Upper lobe of left lung (tissue), 6 donors: ENCODE results near the gene DNMT3A. TPM values are rescaled to one million over a fixed set of nuclear protein-coding genes. Genes with fewer than 3 reads are reported as not detected.

Experiments used
- ATAC-seq, 2 donors: fragments of 200-7000 bp; cut with Tn5 transposase; one replicate each; pipeline ENCODE4 v1.9.1; 2022; ENCODE audit warnings: mild to moderate bottlenecking in 2 of 2, moderate library complexity in 2 of 2; ENCODE audit not compliant: low FRiP score in 2 of 2
- DNase-seq, 2 donors: peaks; one replicate each; pipeline ENCODE4 v3.0.0-alpha.2; 2019 to 2020
- H3K27ac ChIP-seq, 4 donors: fragments of 200-600 bp; sonication (generic); one replicate each; pipeline ENCODE4 v1.5.1; 2016 to 2019
- H3K27me3 ChIP-seq, 4 donors: fragments of 200-600 bp; sonication (generic); one replicate each; pipeline ENCODE4 v1.5.1; 2017 to 2019
- H3K36me3 ChIP-seq, 4 donors: fragments of 200-600 bp; sonication (generic); one replicate each; pipeline ENCODE4 v1.5.1; 2016 to 2019
- H3K4me1 ChIP-seq, 4 donors: fragments of 200-600 bp; sonication (generic); one replicate each; pipeline ENCODE4 v1.5.1; 2018 to 2019
- H3K4me3 ChIP-seq, 4 donors: fragments of 200-600 bp; sonication (generic); one replicate each; pipeline ENCODE4 v1.5.1; 2017 to 2019; ENCODE audit warnings: mild to moderate bottlenecking in 2 of 4, moderate library complexity in 1 of 4
- H3K9me3 ChIP-seq, 4 donors: fragments of 200-600 bp; sonication (generic); one replicate each; pipeline ENCODE4 v1.5.1; 2018 to 2019
- EP300 ChIP-seq, 4 donors: sonication (generic); formaldehyde crosslinking; IDR thresholded peaks; one replicate each; pipeline ENCODE4 v1.5.1; 2017; ENCODE audit warnings: antibody characterized with exemption in 4 of 4, control low read depth in 2 of 4
- POLR2A ChIP-seq, 4 donors: fragments of 450-650 bp; IDR thresholded peaks; one replicate each; pipeline ENCODE4 v1.5.1; 2016 to 2017; ENCODE audit warnings: antibody characterized with exemption in 4 of 4, mild to moderate bottlenecking in 2 of 4
- POLR2AphosphoS5 ChIP-seq, 2 donors: sonication (generic); formaldehyde crosslinking; IDR thresholded peaks; one replicate each; pipeline ENCODE4 v1.5.1; 2017; ENCODE audit warnings: antibody characterized with exemption in 2 of 2
- WGBS, 2 donors: methylation state at CpG; one replicate each; pipeline ENCODE4 v1.1.5; 2017 to 2018; 5-methylcytosine and 5-hydroxymethylcytosine counted together
- small RNA-seq, 4 donors: library from RNA; depleted of rRNA; stranded (forward); fragments of <200 nt; gene quantifications; one replicate each; pipeline ENCODE3, GENCODE V24; 2016
- total RNA-seq, 6 donors: library from RNA; depleted of rRNA in 4 of 6; stranded (reverse); fragments of >200 nt in 4 of 6; gene quantifications; one replicate each; pipeline versions ENCODE4 v1.1.0 to v1.2.1, GENCODE V29; 2016 to 2021
- TF ChIP-seq, protein P1 (sequence below), 6 experiments: fragments of 450-650 bp in 4 of 6; fragments of 200-600 bp in 2 of 6; sonication (generic) in 2 of 6; IDR thresholded peaks; one replicate each; pipeline ENCODE4 v1.5.1; 2016 to 2019; ENCODE audit warnings: antibody characterized with exemption in 6 of 6
- donor health status: DM: no; HTN: no; CAD: no; lungs with moderate emphysema.
- donor health status: DM: no; HTN: yes; CAD: no; lungs with severe emphysema.

Gene DNMT3A
- total RNA-seq, 6 donors from 2014 or later, result 7.8 to 49.2 (median 30.4) TPM

DNA sequence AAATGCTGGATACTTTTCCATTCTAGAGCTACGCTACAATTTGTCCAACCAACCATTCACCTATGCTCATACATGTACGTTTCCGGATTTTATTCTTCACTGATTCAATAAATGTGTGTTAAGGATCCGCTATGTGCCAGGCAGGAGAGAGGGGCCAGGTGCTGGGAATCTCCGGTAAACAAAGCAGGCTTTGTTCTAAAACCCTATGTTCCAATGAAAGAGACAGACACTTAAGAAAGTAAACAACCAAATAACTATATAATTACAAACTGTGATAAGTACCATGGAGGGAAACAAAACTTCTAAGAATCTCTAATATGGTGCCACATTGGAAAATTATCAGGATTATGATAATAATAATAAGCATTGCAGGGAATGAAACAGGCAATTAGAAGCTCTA, 151.2 kb downstream of the DNMT3A start:
- Histone ChIP-seq H3K4me1 (no peaks in the 10 kb centered on the region), H3K27me3 (no peaks in the 10 kb centered on the region), H3K36me3 (no peaks in the 10 kb centered on the region), H3K9me3 (no peaks in the 10 kb centered on the region), H3K4me3 (no peak overlapping the region), H3K27ac (no peak overlapping the region)
- DNase-seq, result no peak
- no peak for ATAC-seq
- TF ChIP-seq POLR2AphosphoS5 (IDR thresholded peaks at IDR 0.05) (no peak), POLR2A (IDR thresholded peaks at IDR 0.05) (no peak), EP300 (IDR thresholded peaks at IDR 0.05) (no peak)
- TF ChIP-seq, protein P1, sequence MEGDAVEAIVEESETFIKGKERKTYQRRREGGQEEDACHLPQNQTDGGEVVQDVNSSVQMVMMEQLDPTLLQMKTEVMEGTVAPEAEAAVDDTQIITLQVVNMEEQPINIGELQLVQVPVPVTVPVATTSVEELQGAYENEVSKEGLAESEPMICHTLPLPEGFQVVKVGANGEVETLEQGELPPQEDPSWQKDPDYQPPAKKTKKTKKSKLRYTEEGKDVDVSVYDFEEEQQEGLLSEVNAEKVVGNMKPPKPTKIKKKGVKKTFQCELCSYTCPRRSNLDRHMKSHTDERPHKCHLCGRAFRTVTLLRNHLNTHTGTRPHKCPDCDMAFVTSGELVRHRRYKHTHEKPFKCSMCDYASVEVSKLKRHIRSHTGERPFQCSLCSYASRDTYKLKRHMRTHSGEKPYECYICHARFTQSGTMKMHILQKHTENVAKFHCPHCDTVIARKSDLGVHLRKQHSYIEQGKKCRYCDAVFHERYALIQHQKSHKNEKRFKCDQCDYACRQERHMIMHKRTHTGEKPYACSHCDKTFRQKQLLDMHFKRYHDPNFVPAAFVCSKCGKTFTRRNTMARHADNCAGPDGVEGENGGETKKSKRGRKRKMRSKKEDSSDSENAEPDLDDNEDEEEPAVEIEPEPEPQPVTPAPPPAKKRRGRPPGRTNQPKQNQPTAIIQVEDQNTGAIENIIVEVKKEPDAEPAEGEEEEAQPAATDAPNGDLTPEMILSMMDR (IDR thresholded peaks at IDR 0.05), result no peak
- WGBS, 2 donors, result 87 to 93% methylated on average over 5 of the region's 5 CpGs

DNA sequence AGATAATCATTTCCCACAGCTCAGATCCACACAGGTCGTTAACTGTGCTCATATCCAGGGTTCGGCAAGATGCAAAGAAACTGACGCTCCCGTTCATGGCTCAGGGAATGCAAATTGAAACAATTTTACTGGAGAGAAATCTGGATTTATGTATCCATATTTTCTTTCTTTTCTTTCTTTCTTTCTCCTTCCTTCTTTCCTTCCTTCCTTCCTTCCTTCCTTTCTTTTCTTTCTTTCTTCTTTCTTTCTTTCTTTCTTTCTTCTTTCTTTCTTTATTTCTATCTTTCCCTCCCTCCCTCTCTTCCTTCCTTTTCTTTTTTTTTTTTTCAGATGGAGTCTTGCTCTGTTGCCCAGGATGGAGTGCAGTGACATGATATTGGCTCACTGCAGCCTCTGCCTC, 153.3 kb downstream of the DNMT3A start:
- H3K9me3 ChIP-seq, result no peaks in the 10 kb centered on the region
- 80 to 91% methylated on average over 4 of the region's 4 CpGs for WGBS, 2 donors
- H3K36me3 ChIP-seq, result no peaks in the 10 kb centered on the region
- ATAC-seq, result no peak
- H3K4me1 ChIP-seq, result no peaks in the 10 kb centered on the region
- no peak for TF ChIP-seq POLR2A (IDR thresholded peaks at IDR 0.05)
- no peak for TF ChIP-seq EP300 (IDR thresholded peaks at IDR 0.05)
- TF ChIP-seq, protein P1 (IDR thresholded peaks at IDR 0.05), result no peak
- no peak for TF ChIP-seq POLR2AphosphoS5 (IDR thresholded peaks at IDR 0.05)
- H3K4me3 ChIP-seq, result no peak overlapping the region
- H3K27ac ChIP-seq, result no peak overlapping the region
- no peak for DNase-seq
- H3K27me3 ChIP-seq, result no peaks in the 10 kb centered on the region

DNA sequence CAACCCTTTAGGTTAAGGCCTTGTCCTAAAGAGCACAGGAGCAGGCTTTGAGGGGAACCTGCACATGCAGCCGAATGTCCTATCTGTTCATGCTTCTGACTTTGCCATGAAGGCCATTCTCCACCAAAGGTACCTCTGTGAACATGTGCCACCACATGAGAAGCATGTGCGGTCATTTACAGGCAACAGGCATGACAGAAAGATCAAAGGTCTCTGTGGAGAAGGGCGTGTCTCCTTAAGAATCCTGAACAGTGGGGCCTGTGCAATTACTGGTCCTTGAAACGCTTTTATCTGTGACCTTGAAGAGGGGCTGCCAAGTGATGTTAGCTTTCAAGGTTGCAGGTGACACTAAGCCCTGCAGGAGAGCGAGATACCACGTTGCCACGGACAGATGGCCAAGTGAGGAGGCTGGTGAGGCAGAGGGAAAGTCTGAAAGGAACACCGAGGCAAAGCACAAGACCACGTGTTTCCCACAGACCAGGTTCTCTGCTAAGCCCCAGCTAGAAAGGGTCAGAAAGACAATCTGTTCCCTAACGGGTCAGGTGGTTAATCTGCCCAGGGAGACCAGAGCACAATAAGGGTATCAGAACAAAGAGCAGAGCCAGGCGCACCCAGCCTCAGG, 153.9 kb downstream of the DNMT3A start:
- no peaks in the 10 kb centered on the region for H3K4me1 ChIP-seq
- no peak overlapping the region for H3K4me3 ChIP-seq
- no peaks in the 10 kb centered on the region for H3K9me3 ChIP-seq
- TF ChIP-seq POLR2A (IDR thresholded peaks at IDR 0.05), result no peak
- no peak for TF ChIP-seq EP300 (IDR thresholded peaks at IDR 0.05)
- no peak for TF ChIP-seq POLR2AphosphoS5 (IDR thresholded peaks at IDR 0.05)
- TF ChIP-seq, protein P1 (IDR thresholded peaks at IDR 0.05), result no peak
- ATAC-seq, result no peak
- no peak for DNase-seq
- no peaks in the 10 kb centered on the region for H3K36me3 ChIP-seq
- H3K27me3 ChIP-seq, result no peaks in the 10 kb centered on the region
- H3K27ac ChIP-seq, result no peak overlapping the region
- 65 to 74% methylated on average over 11 of the region's 11 CpGs for WGBS, 2 donors

DNA sequence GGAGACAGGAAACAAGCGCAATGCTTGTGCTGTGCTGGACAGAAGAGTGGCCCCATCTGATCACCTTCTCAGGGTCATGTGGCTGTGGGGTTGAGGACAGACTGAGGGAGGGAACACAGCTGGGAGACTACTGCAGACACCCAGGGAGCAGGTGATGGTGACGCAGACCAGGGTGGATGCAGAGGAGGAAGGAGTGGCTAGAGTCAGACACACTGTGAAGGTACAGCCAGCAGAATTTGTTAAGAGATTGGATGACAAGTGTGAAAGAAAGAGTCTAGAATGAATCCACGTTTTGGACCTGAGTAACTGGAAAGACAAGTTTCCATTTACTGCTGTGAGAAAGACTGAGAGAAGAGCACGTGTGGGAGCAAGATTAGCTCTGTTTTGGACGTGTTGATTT, 157.5 kb downstream of the DNMT3A start:
- no peak overlapping the region for H3K27ac ChIP-seq
- H3K36me3 ChIP-seq, result no peaks in the 10 kb centered on the region
- TF ChIP-seq, protein P1 (IDR thresholded peaks at IDR 0.05), result no peak
- TF ChIP-seq POLR2AphosphoS5 (IDR thresholded peaks at IDR 0.05), result no peak
- no peak for TF ChIP-seq EP300 (IDR thresholded peaks at IDR 0.05)
- TF ChIP-seq POLR2A (IDR thresholded peaks at IDR 0.05), result no peak
- H3K9me3 ChIP-seq, result peaks cover 0 to 6% (median 0%) of the 10 kb centered on the region in 4 donors
- 57 to 62% methylated on average over 5 of the region's 5 CpGs for WGBS, 2 donors
- no peaks in the 10 kb centered on the region for H3K4me1 ChIP-seq
- H3K27me3 ChIP-seq, result no peaks in the 10 kb centered on the region
- peak in 1 of 2 donors; percentile 16 for ATAC-seq
- no peak overlapping the region for H3K4me3 ChIP-seq
- no peak for DNase-seq

DNA sequence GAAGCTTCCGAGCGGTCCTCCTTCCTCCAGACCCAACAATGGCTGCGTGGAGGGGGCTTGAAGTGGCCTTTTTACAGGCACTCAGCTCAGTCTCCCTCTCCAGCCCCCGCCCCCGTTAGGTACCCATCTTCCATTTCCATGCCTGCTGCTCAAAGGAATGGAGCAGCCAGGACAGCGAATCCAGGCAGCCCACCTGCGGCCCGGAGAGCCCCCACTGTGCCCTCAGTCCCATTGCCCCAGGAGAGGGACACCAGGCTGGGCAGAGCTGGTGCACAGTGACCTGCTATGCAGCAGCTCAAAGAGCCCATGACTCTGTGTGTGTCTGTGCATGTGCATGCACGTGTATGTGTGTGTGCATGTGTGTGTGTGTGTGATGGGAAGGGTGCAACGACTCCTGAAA, 162.7 kb downstream of the DNMT3A start:
- no peak for ATAC-seq
- Histone ChIP-seq H3K9me3 (peaks cover 0 to 6% (median 0%) of the 10 kb centered on the region in 4 donors), H3K36me3 (no peaks in the 10 kb centered on the region), H3K4me1 (no peaks in the 10 kb centered on the region), H3K27ac (no peak overlapping the region), H3K27me3 (no peaks in the 10 kb centered on the region), H3K4me3 (no peak overlapping the region)
- no peak for TF ChIP-seq EP300 (IDR thresholded peaks at IDR 0.05)
- no peak for DNase-seq
- WGBS, 2 donors, result 85 to 90% methylated on average over 5 to 10 of the region's 10 CpGs

Small RNA genes within 50 kb of the gene (small RNA-seq; reads per million reads assigned to genes)
- gene MIR1301, result 2.0 to 6.5 (median 3.4) reads per million in 4 donors

Other genes with a start within 250 kb of the DNMT3A start
- gene POMC, start 173.3 kb downstream of the DNMT3A start, total RNA-seq, result 10 to 100 TPM in 1 of 6 donors, 1 to 10 TPM in 5; 2.4 to 11.5 (median 5.6) TPM